ENCODE results near the gene NAB2. TPM values are rescaled to one million over a fixed set of nuclear protein-coding genes. Genes with fewer than 3 reads are reported as not detected.

NAB2 gene
- total RNA-seq, 1 donor from 2014 or later = 22.1 TPM

DNA sequence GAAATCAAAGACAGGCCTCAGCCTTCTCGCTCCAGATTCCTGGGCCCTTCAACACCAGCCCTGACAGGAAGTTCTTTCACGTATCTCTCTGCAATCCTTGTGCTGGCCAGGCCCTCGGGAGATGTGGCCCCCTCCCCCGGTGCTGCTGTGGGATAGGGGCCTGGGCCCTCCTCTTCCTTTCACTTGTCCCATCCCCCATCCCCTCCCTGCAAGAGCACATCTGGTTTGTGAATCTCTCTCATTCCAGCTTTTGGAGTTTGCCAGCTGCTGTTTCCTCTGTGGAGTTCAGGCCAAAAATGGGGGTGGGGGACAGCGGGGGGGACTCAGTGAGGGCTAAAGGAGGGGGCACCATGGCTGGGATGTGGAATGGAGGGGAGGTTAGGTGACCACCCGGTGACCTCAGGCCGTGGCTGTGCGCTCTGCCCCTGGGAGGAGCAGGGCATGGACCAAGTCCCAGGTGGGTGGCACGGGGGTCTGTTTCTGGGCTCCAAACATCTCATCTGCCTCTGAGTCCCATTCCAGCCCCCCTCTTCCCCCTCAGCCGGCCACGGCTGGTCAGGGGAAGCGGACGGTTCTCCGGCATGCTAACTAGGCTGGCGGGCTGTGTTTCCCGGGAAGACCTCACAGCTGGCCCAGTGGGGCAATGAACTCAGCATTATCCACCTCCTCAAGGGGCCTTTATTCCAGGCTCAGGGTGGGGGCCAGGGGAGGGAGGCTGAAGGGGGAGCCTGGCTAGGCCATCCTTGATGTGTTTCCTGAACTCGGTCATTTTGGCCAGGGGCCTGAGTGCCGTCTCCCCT is 46.8 kb downstream of the NAB2 start:
- intact Hi-C loops (cut with micrococcal nuclease) = no loop called here
- Mint-ChIP-seq H3K4me1 (peaks cover 5% of the 10 kb centered on the region), H3K27ac (no peak overlapping the region), H3K36me3 (ENCODE audit: low read depth) (no peaks in the 10 kb centered on the region), H3K4me3 (no peak overlapping the region), H3K9me3 (no peaks in the 10 kb centered on the region), H3K27me3 (peaks cover 3% of the 10 kb centered on the region)
- ATAC-seq (ENCODE audit: low read depth) (no peak), DNase-seq (no peak)
- POLR2A ChIA-PET = interaction anchor here (1.2 kb wide), 1 partner anchor 23 kb away, joined by 4 read pairs; no protein-coding TSS in a partner anchor
- TF ChIP-seq, protein P1, sequence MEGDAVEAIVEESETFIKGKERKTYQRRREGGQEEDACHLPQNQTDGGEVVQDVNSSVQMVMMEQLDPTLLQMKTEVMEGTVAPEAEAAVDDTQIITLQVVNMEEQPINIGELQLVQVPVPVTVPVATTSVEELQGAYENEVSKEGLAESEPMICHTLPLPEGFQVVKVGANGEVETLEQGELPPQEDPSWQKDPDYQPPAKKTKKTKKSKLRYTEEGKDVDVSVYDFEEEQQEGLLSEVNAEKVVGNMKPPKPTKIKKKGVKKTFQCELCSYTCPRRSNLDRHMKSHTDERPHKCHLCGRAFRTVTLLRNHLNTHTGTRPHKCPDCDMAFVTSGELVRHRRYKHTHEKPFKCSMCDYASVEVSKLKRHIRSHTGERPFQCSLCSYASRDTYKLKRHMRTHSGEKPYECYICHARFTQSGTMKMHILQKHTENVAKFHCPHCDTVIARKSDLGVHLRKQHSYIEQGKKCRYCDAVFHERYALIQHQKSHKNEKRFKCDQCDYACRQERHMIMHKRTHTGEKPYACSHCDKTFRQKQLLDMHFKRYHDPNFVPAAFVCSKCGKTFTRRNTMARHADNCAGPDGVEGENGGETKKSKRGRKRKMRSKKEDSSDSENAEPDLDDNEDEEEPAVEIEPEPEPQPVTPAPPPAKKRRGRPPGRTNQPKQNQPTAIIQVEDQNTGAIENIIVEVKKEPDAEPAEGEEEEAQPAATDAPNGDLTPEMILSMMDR (IDR thresholded peaks at IDR 0.05) = no peak
- CTCF ChIA-PET = no interaction called here

DNA sequence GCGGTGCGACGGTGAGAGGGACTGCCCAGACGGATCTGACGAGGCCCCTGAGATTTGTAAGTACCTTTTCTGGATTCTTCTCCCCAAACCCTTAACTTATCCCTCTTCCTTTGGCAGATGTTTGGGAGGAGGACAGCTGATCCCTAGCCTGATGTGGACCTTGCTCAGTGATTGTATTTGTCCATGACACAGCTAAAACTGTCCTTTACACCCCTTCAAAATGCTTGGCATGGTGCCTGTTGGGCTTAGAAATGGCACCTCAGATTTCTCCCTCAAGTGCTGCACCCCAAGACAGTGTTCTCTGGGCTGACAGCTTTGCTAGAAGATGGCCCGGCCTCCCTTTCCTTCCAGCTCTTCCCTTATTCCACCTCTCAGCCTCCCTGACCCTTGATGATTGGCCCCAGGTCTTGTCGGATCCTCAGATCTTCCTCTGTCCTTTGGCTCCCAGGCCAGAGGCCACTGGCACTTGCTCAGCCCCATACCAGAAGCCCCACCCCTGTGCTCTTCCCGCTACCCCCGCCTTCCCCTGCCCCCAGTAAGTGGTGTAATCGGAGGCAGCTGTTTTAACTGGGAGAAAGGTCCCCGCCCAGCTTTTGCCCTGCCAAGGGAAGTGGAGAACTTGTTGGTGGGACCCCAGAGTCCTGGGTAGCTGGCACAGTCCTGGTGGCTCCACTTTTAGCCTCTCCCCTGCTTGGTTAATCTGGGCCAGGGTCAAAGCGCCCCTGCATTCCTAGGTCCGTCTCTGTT is 49.8 kb downstream of the NAB2 start:
- POLR2A ChIA-PET = interaction anchor here (0.6 kb wide), 1 partner anchor 27 kb away, joined by 4 read pairs; the partner anchor contains the start of gene STAT6
- CTCF ChIA-PET = no interaction called here
- TF ChIP-seq, protein P1 (IDR thresholded peaks at IDR 0.05) = no peak
- Mint-ChIP-seq H3K9me3 (no peaks in the 10 kb centered on the region), H3K36me3 (ENCODE audit: low read depth) (no peaks in the 10 kb centered on the region), H3K4me1 (no peaks in the 10 kb centered on the region), H3K4me3 (no peak overlapping the region), H3K27ac (no peak overlapping the region), H3K27me3 (no peaks in the 10 kb centered on the region)
- intact Hi-C loops (cut with micrococcal nuclease) = no loop called here
- ATAC-seq (ENCODE audit: low read depth) (no peak), DNase-seq (no peak)

DNA sequence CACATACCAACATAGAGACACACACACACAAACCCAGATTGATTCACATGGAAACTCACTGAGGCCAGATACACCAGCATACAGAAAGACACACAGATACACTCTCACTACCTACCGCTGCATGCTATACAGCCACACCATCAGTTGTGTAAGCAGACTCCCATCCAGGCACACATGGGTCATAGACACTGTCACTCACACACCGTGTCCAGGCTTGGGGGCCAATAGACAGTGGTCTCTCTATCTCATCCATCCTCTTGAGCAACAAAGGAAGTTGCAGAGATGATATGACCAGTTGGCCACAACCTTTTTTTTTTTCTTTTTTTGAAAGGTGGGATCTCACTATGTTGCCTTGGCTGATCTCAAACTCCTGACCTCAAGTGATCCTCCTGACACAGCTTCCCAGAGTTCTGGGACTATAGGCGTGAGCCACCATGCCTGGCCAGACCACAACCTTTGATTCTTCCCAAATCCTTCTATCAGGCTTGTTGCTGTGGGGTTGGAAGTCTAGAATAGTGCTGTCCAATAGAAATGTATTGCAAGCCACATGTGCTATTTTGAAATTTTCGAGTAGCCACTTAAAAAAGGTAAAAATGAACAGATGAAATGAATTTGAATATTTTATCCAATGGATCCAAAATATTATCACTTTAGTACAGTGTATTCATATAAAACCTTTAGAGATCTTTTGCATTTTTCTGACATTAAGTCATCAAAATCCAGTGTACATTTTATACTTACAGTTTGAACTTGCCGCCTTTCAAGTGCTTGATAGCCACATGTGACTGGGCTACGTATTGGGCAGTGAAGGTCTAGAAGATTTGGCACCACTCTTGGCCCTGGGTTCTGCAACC is 51.1 kb downstream of the NAB2 start:
- TF ChIP-seq, protein P1 (IDR thresholded peaks at IDR 0.05) = no peak
- ChIA-PET CTCF (no interaction called here), POLR2A (no interaction called here)
- no peak for ATAC-seq (ENCODE audit: low read depth)
- no peaks in the 10 kb centered on the region for H3K36me3 Mint-ChIP-seq (ENCODE audit: low read depth)
- H3K27me3 Mint-ChIP-seq = no peaks in the 10 kb centered on the region
- intact Hi-C loops (cut with micrococcal nuclease) = no loop called here
- DNase-seq = no peak
- H3K4me3 Mint-ChIP-seq = no peak overlapping the region
- H3K27ac Mint-ChIP-seq = no peak overlapping the region
- H3K4me1 Mint-ChIP-seq = no peaks in the 10 kb centered on the region
- H3K9me3 Mint-ChIP-seq = no peaks in the 10 kb centered on the region

DNA sequence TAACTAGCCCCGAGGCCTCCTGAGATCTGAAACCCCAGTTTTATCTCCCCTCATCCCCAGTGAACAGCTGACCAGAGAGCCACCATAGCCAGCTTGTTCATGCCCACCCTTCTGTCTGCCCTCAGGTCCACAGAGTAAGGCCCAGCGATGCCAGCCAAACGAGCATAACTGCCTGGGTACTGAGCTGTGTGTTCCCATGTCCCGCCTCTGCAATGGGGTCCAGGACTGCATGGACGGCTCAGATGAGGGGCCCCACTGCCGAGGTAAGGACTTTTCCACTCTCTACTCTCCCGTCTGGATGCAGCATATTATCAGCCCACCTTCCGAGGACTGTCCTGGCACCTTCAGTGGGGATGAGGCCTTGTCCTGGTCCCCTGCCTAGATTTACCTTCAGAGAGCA is 52.3 kb downstream of the NAB2 start:
- H3K4me3 Mint-ChIP-seq = no peak overlapping the region
- ChIA-PET POLR2A (no interaction called here), CTCF (no interaction called here)
- DNase-seq (no peak), ATAC-seq (ENCODE audit: low read depth) (no peak)
- no peaks in the 10 kb centered on the region for H3K9me3 Mint-ChIP-seq
- H3K27ac Mint-ChIP-seq = no peak overlapping the region
- no peaks in the 10 kb centered on the region for H3K27me3 Mint-ChIP-seq
- H3K4me1 Mint-ChIP-seq = no peaks in the 10 kb centered on the region
- intact Hi-C loops (cut with micrococcal nuclease) = no loop called here
- TF ChIP-seq, protein P1 (IDR thresholded peaks at IDR 0.05) = no peak
- H3K36me3 Mint-ChIP-seq (ENCODE audit: low read depth) = no peaks in the 10 kb centered on the region

Measured in activated B cell treated with CpG ODN at 0.5 μM for 24 hours (primary cell).